Left renal pelvis (tissue), 4 donors: ENCODE results near the gene SHKBP1. TPM values are rescaled to one million over a fixed set of nuclear protein-coding genes. Genes with fewer than 3 reads are reported as not detected.

ENCODE experiments used
- DNase-seq, 4 donors: peaks; one replicate each; pipeline ENCODE4 v3.0.0-alpha.2; 2013; ENCODE audit warnings: low read depth in 4 of 4, low spot score in 3 of 4
- polyA plus RNA-seq, 4 donors: library from polyadenylated mRNA; unstranded; fragments of 120-200 nt; gene quantifications; one replicate each; pipeline ENCODE4 v1.2.1, GENCODE V29; 2013; ENCODE audit not compliant: insufficient read length in 4 of 4

SHKBP1 gene
- polyA plus RNA-seq, 4 donors, result 22.2 to 52.9 (median 40.8) TPM

- DNase-seq, result no peak
Measured at GRCh38 chr19:40632311-40633036, 55.8 kb downstream of the SHKBP1 start.

- no peak for DNase-seq
Measured at GRCh38 chr19:40633207-40633606, 56.5 kb downstream of the SHKBP1 start.

GRCh38 chr19:40638327-40638726 is 61.7 kb downstream of the SHKBP1 start:
- no peak for DNase-seq

GRCh38 chr19:40639638-40639982 is 62.9 kb downstream of the SHKBP1 start:
- no peak for DNase-seq

- DNase-seq, result no peak
Measured at GRCh38 chr19:40640744-40641143, 64.1 kb downstream of the SHKBP1 start.

Other genes starting within 250 kb of the SHKBP1 start
- 10 to 100 TPM in 3 of 4 donors, 1 to 10 TPM in 1; 9.7 to 16.1 (median 12.2) TPM for gene C19orf47, start 228.5 kb upstream of the SHKBP1 start, polyA plus RNA-seq
- gene PLD3, start 228.2 kb upstream of the SHKBP1 start, polyA plus RNA-seq, result 100 to 1,000 TPM; 239 to 328 (median 258) TPM
- under 1 TPM; 0.11 to 0.26 (median 0.16) TPM for gene HIPK4, start 186.7 kb upstream of the SHKBP1 start, polyA plus RNA-seq
- gene PRX, start 163.5 kb upstream of the SHKBP1 start, polyA plus RNA-seq, result 10 to 100 TPM in 2 of 4 donors, 1 to 10 TPM in 2; 7.9 to 13.4 (median 10.4) TPM
- gene SERTAD1, start 150.9 kb upstream of the SHKBP1 start, polyA plus RNA-seq, result 10 to 100 TPM in 1 of 4 donors, 1 to 10 TPM in 3; 6.3 to 11.2 (median 8.2) TPM
- 10 to 100 TPM; 31.6 to 66.6 (median 37.1) TPM for gene SERTAD3, start 132.5 kb upstream of the SHKBP1 start, polyA plus RNA-seq
- gene BLVRB, start 111.1 kb upstream of the SHKBP1 start, polyA plus RNA-seq, result 10 to 100 TPM; 38.3 to 81.1 (median 46.6) TPM
- 1 to 10 TPM; 1.2 to 3.3 (median 1.8) TPM for gene SPTBN4, start 109.9 kb upstream of the SHKBP1 start, polyA plus RNA-seq
- 100 to 1,000 TPM; 193 to 531 (median 257) TPM for gene LTBP4, start 24.5 kb downstream of the SHKBP1 start, polyA plus RNA-seq
- gene NUMBL, start 113.8 kb downstream of the SHKBP1 start, polyA plus RNA-seq, result 10 to 100 TPM; 11.5 to 35.0 (median 15.8) TPM
- gene COQ8B, start 140.0 kb downstream of the SHKBP1 start, polyA plus RNA-seq, result 10 to 100 TPM; 25.9 to 49.7 (median 30.0) TPM
- gene ITPKC, start 140.2 kb downstream of the SHKBP1 start, polyA plus RNA-seq, result 10 to 100 TPM in 3 of 4 donors, 1 to 10 TPM in 1; 9.3 to 16.3 (median 12.9) TPM
- 10 to 100 TPM in 3 of 4 donors, 1 to 10 TPM in 1; 9.4 to 22.5 (median 16.0) TPM for gene ACTMAP, start 173.6 kb downstream of the SHKBP1 start, polyA plus RNA-seq
- gene SNRPA, start 174.3 kb downstream of the SHKBP1 start, polyA plus RNA-seq, result 100 to 1,000 TPM in 3 of 4 donors, 10 to 100 TPM in 1; 98.3 to 129 (median 121) TPM
- 1 to 10 TPM in 3 of 4 donors, under 1 TPM in 1; 0.45 to 2.0 (median 1.7) TPM for gene MIA, start 198.6 kb downstream of the SHKBP1 start, polyA plus RNA-seq
- 10 to 100 TPM in 1 of 4 donors, 1 to 10 TPM in 3; 7.6 to 13.3 (median 8.7) TPM for gene RAB4B, start 201.4 kb downstream of the SHKBP1 start, polyA plus RNA-seq
- 10 to 100 TPM; 62.3 to 84.2 (median 72.5) TPM for gene EGLN2, start 222.3 kb downstream of the SHKBP1 start, polyA plus RNA-seq